B cell (primary cell): ENCODE data around the gene CHRNA4. TPM values are rescaled to one million over a fixed set of nuclear protein-coding genes. Genes with fewer than 3 reads are reported as not detected.

Source experiments
- ATAC-seq: fragments of 200-7000 bp; cut with Tn5 transposase; one replicate; pipeline ENCODE4 v1.10.0; 2021; ENCODE audit warnings: low read depth, mild to moderate bottlenecking, moderate number of reproducible peaks, moderate library complexity
- CTCF ChIA-PET: fragments of 350-600 bp; sonication (Branson Sonifier 250); formaldehyde crosslinking; loops from one replicate; lab custom pipeline; 2021; ENCODE audit warnings: antibody characterized with exemption, inconsistent platforms; lab: Charles Lee
- POLR2A ChIA-PET: fragments of 350-600 bp; sonication (Branson Sonifier 250); formaldehyde crosslinking; loops from one replicate; lab custom pipeline; 2021; ENCODE audit warnings: antibody characterized with exemption; lab: Charles Lee
- DNase-seq: peaks from one replicate; pipeline ENCODE4 v3.0.0; 2013
- H2AFZ ChIP-seq: 2 replicates; pipeline ENCODE4 v1.6.1; 2012; ENCODE audit warnings: mild to moderate bottlenecking, low read depth, low read length; ENCODE audit not compliant: insufficient read depth, poor library complexity, severe bottlenecking
- H3K27ac ChIP-seq, 2 donors: 1 replicate in 1 of 2; 2 replicates in 1 of 2; pipeline ENCODE4 v1.5.1; 2012 to 2013; ENCODE audit warnings: low read length in 2 of 2, mild to moderate bottlenecking in 2 of 2, moderate library complexity in 1 of 2
- H3K27me3 ChIP-seq, 4 experiments: fragments of 200-600 bp in 1 of 4; sonication (generic) in 1 of 4; replicated peaks in 1 of 4; 1 replicate in 2 of 4; 2 replicates in 2 of 4; pipeline versions ENCODE4 v1.6.1 to v1.7.0; 2013 to 2016; ENCODE audit warnings: low read length in 3 of 4, mild to moderate bottlenecking in 2 of 4, mixed read lengths in 1 of 4, moderate library complexity in 1 of 4; ENCODE audit not compliant: insufficient read depth in 4 of 4, control insufficient read depth in 3 of 4; ENCODE audit errors: control extremely low read depth in 1 of 4
- H3K36me3 ChIP-seq, 2 experiments: replicated peaks in 1 of 2; 1 replicate in 1 of 2; 2 replicates in 1 of 2; pipeline versions ENCODE4 v1.6.1 to v1.7.1; 2013; ENCODE audit warnings: low read length in 1 of 2; ENCODE audit not compliant: insufficient read depth in 2 of 2, control insufficient read depth in 1 of 2; ENCODE audit errors: control extremely low read depth in 1 of 2, extremely low read depth in 1 of 2
- H3K4me1 ChIP-seq, 2 donors: fragments of 200-600 bp in 1 of 2; sonication (generic) in 1 of 2; 1 replicate in 1 of 2; 2 replicates in 1 of 2; pipeline versions ENCODE4 v1.5.1 to v1.6.1; 2013 to 2017; ENCODE audit warnings: low read length in 2 of 2; ENCODE audit not compliant: control insufficient read depth in 2 of 2, insufficient read depth in 2 of 2
- H3K4me2 ChIP-seq: replicated peaks from 2 replicates; pipeline ENCODE3; 2012; ENCODE audit warnings: mild to moderate bottlenecking, low read depth, low read length; ENCODE audit not compliant: poor library complexity, severe bottlenecking
- H3K4me3 ChIP-seq, 5 experiments: fragments of 200-600 bp in 1 of 5; sonication (generic) in 1 of 5; 1 replicate in 3 of 5; 2 replicates in 2 of 5; pipeline versions ENCODE4 v1.5.1 to v1.7.0; 2011 to 2016; ENCODE audit warnings: low read length in 4 of 5, mild to moderate bottlenecking in 4 of 5, low read depth in 2 of 5, control low read depth in 1 of 5, moderate library complexity in 1 of 5; ENCODE audit not compliant: insufficient read depth in 1 of 5; ENCODE audit errors: control extremely low read depth in 1 of 5, extremely low read depth in 1 of 5
- H3K79me2 ChIP-seq: fragments of 200-600 bp; sonication (generic); one replicate; pipeline ENCODE4 v1.6.0; 2016; ENCODE audit warnings: low read length; ENCODE audit not compliant: control insufficient read depth, insufficient read depth
- H3K9ac ChIP-seq: fragments of 200-600 bp; sonication (generic); 2 replicates; pipeline ENCODE4 v1.6.1; 2017; ENCODE audit warnings: mild to moderate bottlenecking, low read length, moderate library complexity
- H3K9me3 ChIP-seq, 3 donors: one replicate each; pipeline versions ENCODE4 v1.6.1 to v1.7.1; 2013; ENCODE audit warnings: low read length in 2 of 3; ENCODE audit not compliant: control insufficient read depth in 2 of 3, insufficient read depth in 1 of 3; ENCODE audit errors: control extremely low read depth in 1 of 3
- H4K20me1 ChIP-seq: 2 replicates; pipeline ENCODE4 v1.6.0; 2012; ENCODE audit warnings: mild to moderate bottlenecking, low read length; ENCODE audit not compliant: insufficient read depth, control insufficient read depth, poor library complexity, severe bottlenecking
- H3K27ac Mint-ChIP-seq: one replicate; pipeline ENCODE4 v1.8.0; 2021; ENCODE audit warnings: mixed read lengths
- H3K27me3 Mint-ChIP-seq: one replicate; pipeline ENCODE4 v1.8.0; 2021; ENCODE audit warnings: mixed read lengths
- H3K4me1 Mint-ChIP-seq: one replicate; pipeline ENCODE4 v1.8.0; 2021; ENCODE audit warnings: mixed read lengths
- H3K4me3 Mint-ChIP-seq: one replicate; pipeline ENCODE4 v1.8.0; 2021; ENCODE audit warnings: mixed read lengths
- H3K9me3 Mint-ChIP-seq: one replicate; pipeline ENCODE4 v1.8.0; 2022; ENCODE audit warnings: mixed read lengths; ENCODE audit not compliant: insufficient read depth
- EZH2 ChIP-seq: IDR thresholded peaks from 2 replicates; pipeline ENCODE4 v1.6.1; 2012; ENCODE audit warnings: borderline replicate concordance, low read depth, mild to moderate bottlenecking, moderate library complexity, low read length; ENCODE audit not compliant: insufficient read depth, poor library complexity, severe bottlenecking
- WGBS: methylation state at CpG from one replicate; pipeline ENCODE4 v1.1.5; 2013; ENCODE audit warnings: missing lambda C conversion rate; ENCODE audit not compliant: insufficient coverage; 5-methylcytosine and 5-hydroxymethylcytosine counted together
- intact Hi-C: fragments of 100-400 bp; cut with micrococcal nuclease; formaldehyde crosslinking; loops from one replicate; pipeline ENCODE4 v1.10.0; 2022
- polyA plus RNA-seq: library from polyadenylated mRNA; depleted of rRNA; stranded (reverse); fragments of >200 nt; gene quantifications from 2 replicates; pipeline ENCODE4 v1.2.3, GENCODE V29; 2012
- total RNA-seq, 2 donors: library from RNA; stranded (reverse); fragments of 120-200 nt in 1 of 2; gene quantifications; 1 replicate in 1 of 2; 2 replicates in 1 of 2; pipeline versions ENCODE4 v1.2.3 to v1.2.4, GENCODE V29; 2013 to 2022
- TF ChIP-seq, protein P1 (sequence below): fragments of 200-600 bp; IDR thresholded peaks from one replicate; pipeline ENCODE4 v1.8.0; 2022; ENCODE audit warnings: antibody characterized with exemption, mild to moderate bottlenecking

Gene CHRNA4
- total and polyA plus RNA-seq, 2 donors (not counting 1 experiment from before 2014, with no cell fraction given) = not detected

DNA sequence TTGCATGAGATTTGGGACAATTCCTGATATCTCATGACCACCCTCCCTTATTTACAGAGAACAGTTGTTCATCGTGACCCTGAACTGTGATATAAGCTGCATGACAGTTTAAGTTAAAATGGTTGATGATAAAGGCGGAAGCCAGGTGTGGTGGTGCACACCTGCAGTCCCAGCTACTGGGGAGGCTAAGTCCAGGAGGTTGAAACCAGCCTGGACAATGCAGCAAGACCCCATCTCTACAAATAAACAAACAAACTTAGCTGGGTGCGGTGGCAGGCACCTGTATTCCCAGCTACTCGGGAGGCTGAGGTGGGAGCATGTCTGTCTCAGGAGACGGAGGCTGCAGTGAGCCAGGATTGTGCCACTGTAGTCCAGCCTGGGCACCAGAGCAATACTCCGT is 44.1 kb downstream of the CHRNA4 start:
- ATAC-seq (no peak), DNase-seq (no peak)
- Histone ChIP-seq H3K27ac (no peak overlapping the region), H3K27me3 (peaks cover 0 to 4% (median 0%) of the 10 kb centered on the region in 4 experiments), H3K4me2 (no peak overlapping the region), H2AFZ (no peak overlapping the region), H3K4me3 (no peak overlapping the region), H3K36me3 (no peaks in the 10 kb centered on the region), H3K79me2 (no peaks in the 10 kb centered on the region), H3K9me3 (no peaks in the 10 kb centered on the region), H4K20me1 (no peaks in the 10 kb centered on the region), H3K9ac (no peak overlapping the region), H3K4me1 (no peaks in the 10 kb centered on the region)
- intact Hi-C loops = no loop called here
- Mint-ChIP-seq H3K4me3 (no peak overlapping the region), H3K9me3 (no peaks in the 10 kb centered on the region), H3K27ac (no peak overlapping the region), H3K27me3 (no peaks in the 10 kb centered on the region), H3K4me1 (no peaks in the 10 kb centered on the region)
- CTCF ChIA-PET = interaction anchor here (1.3 kb wide), 1 partner anchor 65 kb away, joined by 3 read pairs; no protein-coding TSS in a partner anchor
- POLR2A ChIA-PET = no interaction called here
- no CpG with 5 or more reads among the region's 6 CpGs for WGBS
- TF ChIP-seq, protein P1, sequence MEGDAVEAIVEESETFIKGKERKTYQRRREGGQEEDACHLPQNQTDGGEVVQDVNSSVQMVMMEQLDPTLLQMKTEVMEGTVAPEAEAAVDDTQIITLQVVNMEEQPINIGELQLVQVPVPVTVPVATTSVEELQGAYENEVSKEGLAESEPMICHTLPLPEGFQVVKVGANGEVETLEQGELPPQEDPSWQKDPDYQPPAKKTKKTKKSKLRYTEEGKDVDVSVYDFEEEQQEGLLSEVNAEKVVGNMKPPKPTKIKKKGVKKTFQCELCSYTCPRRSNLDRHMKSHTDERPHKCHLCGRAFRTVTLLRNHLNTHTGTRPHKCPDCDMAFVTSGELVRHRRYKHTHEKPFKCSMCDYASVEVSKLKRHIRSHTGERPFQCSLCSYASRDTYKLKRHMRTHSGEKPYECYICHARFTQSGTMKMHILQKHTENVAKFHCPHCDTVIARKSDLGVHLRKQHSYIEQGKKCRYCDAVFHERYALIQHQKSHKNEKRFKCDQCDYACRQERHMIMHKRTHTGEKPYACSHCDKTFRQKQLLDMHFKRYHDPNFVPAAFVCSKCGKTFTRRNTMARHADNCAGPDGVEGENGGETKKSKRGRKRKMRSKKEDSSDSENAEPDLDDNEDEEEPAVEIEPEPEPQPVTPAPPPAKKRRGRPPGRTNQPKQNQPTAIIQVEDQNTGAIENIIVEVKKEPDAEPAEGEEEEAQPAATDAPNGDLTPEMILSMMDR = no peak
- no peak for TF ChIP-seq EZH2

DNA sequence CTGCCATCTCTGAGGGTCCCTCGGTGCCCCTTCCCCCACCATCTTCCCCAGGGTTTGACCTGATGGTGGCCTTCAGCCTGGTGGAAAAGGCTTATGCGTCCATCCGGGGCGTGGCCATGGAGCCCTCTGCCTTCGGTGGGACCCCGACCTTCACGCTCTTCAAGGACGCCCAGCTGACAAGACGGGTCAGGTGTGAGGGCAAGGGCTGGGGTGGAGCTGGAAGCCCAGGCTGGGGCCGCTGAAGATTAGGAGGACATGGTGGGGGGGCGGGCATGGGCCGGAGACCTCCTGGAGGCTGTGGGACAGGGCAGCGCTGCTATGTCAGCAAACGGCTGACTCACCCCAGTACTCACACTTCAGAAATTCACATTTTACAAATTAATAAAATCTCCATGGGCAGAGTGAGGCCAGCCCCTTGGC is 44.6 kb downstream of the CHRNA4 start:
- Histone ChIP-seq H3K4me1 (no peaks in the 10 kb centered on the region), H3K79me2 (no peaks in the 10 kb centered on the region), H4K20me1 (no peaks in the 10 kb centered on the region), H3K27ac (no peak overlapping the region), H3K9me3 (no peaks in the 10 kb centered on the region), H2AFZ (no peak overlapping the region), H3K36me3 (no peaks in the 10 kb centered on the region), H3K27me3 (peaks cover 0 to 4% (median 0%) of the 10 kb centered on the region in 4 experiments), H3K4me3 (no peak overlapping the region), H3K4me2 (no peak overlapping the region), H3K9ac (no peak overlapping the region)
- Mint-ChIP-seq H3K9me3 (no peaks in the 10 kb centered on the region), H3K27ac (no peak overlapping the region), H3K27me3 (no peaks in the 10 kb centered on the region), H3K4me3 (no peak overlapping the region), H3K4me1 (no peaks in the 10 kb centered on the region)
- POLR2A ChIA-PET = no interaction called here
- DNase-seq = no peak
- WGBS = 83% methylated on average over 7 of the region's 14 CpGs
- CTCF ChIA-PET = interaction anchor here (1.3 kb wide), 1 partner anchor 65 kb away, joined by 3 read pairs; no protein-coding TSS in a partner anchor
- TF ChIP-seq, protein P1 = no peak
- no peak for TF ChIP-seq EZH2
- no peak for ATAC-seq
- intact Hi-C loops = no loop called here
